HepG2 (cell line): ENCODE results near the gene TMEM185B. TPM values are rescaled to one million over a fixed set of nuclear protein-coding genes. Genes with fewer than 3 reads are reported as not detected.
A peak's percentile ranks its signal among the peaks of the same experiment; 100 is the strongest.

Source experiments
- ATF1 ChIP-seq: IDR thresholded peaks from 2 replicates; pipeline ENCODE4 v1.6.1; 2016; ENCODE audit warnings: mild to moderate bottlenecking, control low read depth
- ATF6 ChIP-seq: sonication (generic); formaldehyde crosslinking; conservative IDR thresholded peaks from 2 replicates; pipeline ENCODE4 v1.4.0; 2020; ENCODE audit warnings: missing genetic modification reagents
- FOXC1 ChIP-seq: sonication (generic); formaldehyde crosslinking; IDR thresholded peaks from 2 replicates; pipeline ENCODE4 v1.8.0; 2022; ENCODE audit warnings: mild to moderate bottlenecking, missing genetic modification reagents, borderline replicate concordance
- KDM1A ChIP-seq: IDR thresholded peaks from 2 replicates; pipeline ENCODE4 v1.6.1; 2016; ENCODE audit warnings: missing compliant biosample characterization
- MTA3 ChIP-seq: sonication (generic); formaldehyde crosslinking; IDR thresholded peaks from 2 replicates; pipeline ENCODE4 v1.4.0; 2020; ENCODE audit warnings: missing genetic modification reagents
- POLR2A ChIP-seq, 2 experiments: IDR thresholded peaks; 2 replicates each; pipeline ENCODE4 v1.6.1; 2011; ENCODE audit warnings: low read depth in 2 of 2, low read length in 2 of 2, mild to moderate bottlenecking in 1 of 2, moderate library complexity in 1 of 2; ENCODE audit not compliant: insufficient read depth in 1 of 2
- SAP130 ChIP-seq: IDR thresholded peaks from 2 replicates; pipeline ENCODE4 v1.6.1; 2016; ENCODE audit warnings: low read depth
- SIN3B ChIP-seq: fragments of 150-350 bp; IDR thresholded peaks from 2 replicates; pipeline ENCODE4 v1.6.1; 2014; ENCODE audit warnings: low read length
- SMARCE1 ChIP-seq: fragments of 450-650 bp; IDR thresholded peaks from 2 replicates; pipeline ENCODE4 v1.6.1; 2017; ENCODE audit warnings: borderline replicate concordance
- SNRNP70 ChIP-seq: fragments of 200-400 bp; formaldehyde crosslinking; IDR thresholded peaks from 2 replicates; pipeline ENCODE4 v1.6.1; 2017; ENCODE audit warnings: mild to moderate bottlenecking, low read depth, low read length, moderate library complexity
- ZBTB10 ChIP-seq: sonication (generic); formaldehyde crosslinking; IDR thresholded peaks from 2 replicates; pipeline ENCODE4 v1.4.0; 2020; ENCODE audit warnings: missing genetic modification reagents, borderline replicate concordance
- ZNF260 ChIP-seq: sonication (generic); formaldehyde crosslinking; IDR thresholded peaks from 2 replicates; pipeline ENCODE4 v1.4.0; 2020; ENCODE audit warnings: missing genetic modification reagents, low read depth, mild to moderate bottlenecking, borderline replicate concordance
- ZNF281 ChIP-seq: sonication (generic); formaldehyde crosslinking; IDR thresholded peaks from 2 replicates; pipeline ENCODE4 v1.4.0; 2020; ENCODE audit warnings: missing genetic modification reagents, borderline replicate concordance
- ZNF468 ChIP-seq: sonication (generic); formaldehyde crosslinking; IDR thresholded peaks from 2 replicates; pipeline ENCODE4 v1.8.0; 2022; ENCODE audit warnings: mild to moderate bottlenecking, moderate library complexity, missing genetic modification reagents
- ZNF572 ChIP-seq: sonication (generic); formaldehyde crosslinking; IDR thresholded peaks from 2 replicates; pipeline ENCODE4 v1.5.1; 2020; ENCODE audit warnings: mild to moderate bottlenecking, missing genetic modification reagents
- ZNF768 ChIP-seq: sonication (generic); formaldehyde crosslinking; IDR thresholded peaks from 2 replicates; pipeline ENCODE4 v1.4.0; 2020; ENCODE audit warnings: missing genetic modification reagents
- polyA plus RNA-seq, 8 experiments: library from polyadenylated mRNA; depleted of rRNA in 3 of 8; stranded (reverse) in 7 of 8; unstranded in 1 of 8; fragments of >200 nt; fragmentation: Illumina TruSeq in 4 of 8; extraction: Trizol in 4 of 8; gene quantifications; 2 replicates each; pipeline versions ENCODE4 v1.2.1 to v1.2.3, GENCODE V29; 2011 to 2016; ENCODE audit warnings: low read depth in 4 of 8, missing spikeins in 1 of 8, mixed read lengths in 1 of 8; ENCODE audit not compliant: insufficient read depth in 1 of 8
- total RNA-seq, 5 experiments: library from RNA; depleted of rRNA; stranded (reverse); fragments of >200 nt; fragmentation: Illumina TruSeq; extraction: Trizol; gene quantifications; 2 replicates each; pipeline ENCODE4 v1.2.3, GENCODE V29; 2016; ENCODE audit warnings: low read depth in 1 of 5
- TF ChIP-seq, protein P1 (sequence below): sonication (generic); formaldehyde crosslinking; IDR thresholded peaks from 2 replicates; pipeline ENCODE4 v1.4.0; 2020; ENCODE audit warnings: missing genetic modification reagents, borderline replicate concordance

Gene TMEM185B
- total and polyA plus RNA-seq, 2 of the 13 experiments (the other 11 are each of a cell fraction or from before 2014, with no cell fraction given) = 5.6 to 7.0 TPM

DNA sequence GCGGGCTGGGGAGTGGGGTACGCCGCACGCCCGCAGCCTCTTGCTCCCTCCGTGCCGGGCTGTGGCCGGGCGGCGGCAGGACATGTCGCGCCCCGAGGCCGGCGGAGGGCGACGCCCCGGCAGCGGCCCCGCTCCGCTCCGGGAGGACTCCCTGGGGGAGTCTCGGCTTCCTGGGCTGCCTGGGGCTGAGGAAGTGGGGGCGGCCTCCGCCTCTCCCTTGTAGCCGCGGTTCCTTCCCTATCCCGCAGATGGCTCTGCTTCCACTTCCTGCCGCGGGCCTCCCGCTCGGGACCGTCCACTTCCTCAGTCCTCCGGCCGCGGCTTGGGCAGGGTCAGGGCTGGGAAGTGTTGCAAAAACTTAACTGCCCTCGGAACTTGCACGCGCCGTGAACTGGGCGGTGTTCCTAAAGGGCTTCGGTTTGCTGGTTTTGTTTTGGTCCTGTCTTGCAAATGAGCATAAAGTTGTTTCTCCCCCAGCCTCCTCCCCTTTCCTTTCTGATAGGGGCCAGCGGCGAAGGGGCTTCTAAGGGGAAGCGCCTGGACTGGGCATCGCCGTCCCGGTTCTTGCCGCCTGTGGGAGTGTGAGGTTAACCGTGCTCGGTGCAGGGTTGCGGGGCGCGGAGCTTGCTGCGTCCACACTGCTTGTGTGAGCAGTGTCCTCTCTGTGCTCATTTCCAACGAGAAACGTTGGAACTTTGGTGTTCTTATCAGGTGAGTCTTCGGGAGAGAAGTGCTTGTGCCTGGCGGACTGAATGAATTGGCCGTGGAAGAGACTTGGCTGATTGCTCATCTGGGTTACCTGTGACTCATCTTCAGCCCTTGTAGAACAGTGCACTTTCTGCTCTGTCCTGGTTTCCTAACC is 30.1 kb upstream of the TMEM185B start (continued):
- peak; percentile 28; the same call in 1 of the 2 replicates for TF ChIP-seq SAP130
- no peak for TF ChIP-seq ATF1 (CRISPR knock-in tag)
- TF ChIP-seq, protein P1, sequence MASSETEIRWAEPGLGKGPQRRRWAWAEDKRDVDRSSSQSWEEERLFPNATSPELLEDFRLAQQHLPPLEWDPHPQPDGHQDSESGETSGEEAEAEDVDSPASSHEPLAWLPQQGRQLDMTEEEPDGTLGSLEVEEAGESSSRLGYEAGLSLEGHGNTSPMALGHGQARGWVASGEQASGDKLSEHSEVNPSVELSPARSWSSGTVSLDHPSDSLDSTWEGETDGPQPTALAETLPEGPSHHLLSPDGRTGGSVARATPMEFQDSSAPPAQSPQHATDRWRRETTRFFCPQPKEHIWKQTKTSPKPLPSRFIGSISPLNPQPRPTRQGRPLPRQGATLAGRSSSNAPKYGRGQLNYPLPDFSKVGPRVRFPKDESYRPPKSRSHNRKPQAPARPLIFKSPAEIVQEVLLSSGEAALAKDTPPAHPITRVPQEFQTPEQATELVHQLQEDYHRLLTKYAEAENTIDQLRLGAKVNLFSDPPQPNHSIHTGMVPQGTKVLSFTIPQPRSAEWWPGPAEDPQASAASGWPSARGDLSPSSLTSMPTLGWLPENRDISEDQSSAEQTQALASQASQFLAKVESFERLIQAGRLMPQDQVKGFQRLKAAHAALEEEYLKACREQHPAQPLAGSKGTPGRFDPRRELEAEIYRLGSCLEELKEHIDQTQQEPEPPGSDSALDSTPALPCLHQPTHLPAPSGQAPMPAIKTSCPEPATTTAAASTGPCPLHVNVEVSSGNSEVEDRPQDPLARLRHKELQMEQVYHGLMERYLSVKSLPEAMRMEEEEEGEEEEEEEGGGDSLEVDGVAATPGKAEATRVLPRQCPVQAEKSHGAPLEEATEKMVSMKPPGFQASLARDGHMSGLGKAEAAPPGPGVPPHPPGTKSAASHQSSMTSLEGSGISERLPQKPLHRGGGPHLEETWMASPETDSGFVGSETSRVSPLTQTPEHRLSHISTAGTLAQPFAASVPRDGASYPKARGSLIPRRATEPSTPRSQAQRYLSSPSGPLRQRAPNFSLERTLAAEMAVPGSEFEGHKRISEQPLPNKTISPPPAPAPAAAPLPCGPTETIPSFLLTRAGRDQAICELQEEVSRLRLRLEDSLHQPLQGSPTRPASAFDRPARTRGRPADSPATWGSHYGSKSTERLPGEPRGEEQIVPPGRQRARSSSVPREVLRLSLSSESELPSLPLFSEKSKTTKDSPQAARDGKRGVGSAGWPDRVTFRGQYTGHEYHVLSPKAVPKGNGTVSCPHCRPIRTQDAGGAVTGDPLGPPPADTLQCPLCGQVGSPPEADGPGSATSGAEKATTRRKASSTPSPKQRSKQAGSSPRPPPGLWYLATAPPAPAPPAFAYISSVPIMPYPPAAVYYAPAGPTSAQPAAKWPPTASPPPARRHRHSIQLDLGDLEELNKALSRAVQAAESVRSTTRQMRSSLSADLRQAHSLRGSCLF = no peak
- no peak for TF ChIP-seq MTA3 (CRISPR knock-in tag)
- TF ChIP-seq ZNF468 (CRISPR knock-in tag) = no peak
- TF ChIP-seq ZNF768 (CRISPR knock-in tag) = no peak; the same call in 1 of the 2 replicates
- no peak for TF ChIP-seq ZBTB10 (CRISPR knock-in tag)
- no peak for TF ChIP-seq SMARCE1
- peak in 1 of 2 experiments; percentile 21; a peak in 1 of 4 replicates for TF ChIP-seq POLR2A (IDR thresholded peaks at IDR 0.05; ENCODE audit: insufficient read depth in 1 of 2, low read depth in 2 of 2, low read length in 2 of 2)
- no peak for TF ChIP-seq SIN3B
- no peak; the same call in 1 of the 2 replicates for TF ChIP-seq FOXC1 (CRISPR knock-in tag)
- TF ChIP-seq KDM1A = no peak
- no peak for TF ChIP-seq ZNF281 (CRISPR knock-in tag)
- no peak for TF ChIP-seq SNRNP70
- 0 out of 2 replicates have a peak, but pooled peaks have one; percentile 26 for TF ChIP-seq ATF6 (CRISPR knock-in tag)
- no peak for TF ChIP-seq ZNF260 (CRISPR knock-in tag)
- TF ChIP-seq ZNF572 = no peak
